DND-41 (cell line): ENCODE results near the gene FBXW2.

ENCODE experiments used
- EZH2 ChIP-seq: IDR thresholded peaks from 3 replicates; pipeline ENCODE4 v1.6.1; 2012; ENCODE audit warnings: borderline replicate concordance, low read depth, mild to moderate bottlenecking, moderate library complexity, low read length, inconsistent platforms; ENCODE audit not compliant: severe bottlenecking
- TF ChIP-seq, protein P1 (sequence below): IDR thresholded peaks from 2 replicates; pipeline ENCODE4 v1.5.1; 2012; ENCODE audit warnings: borderline replicate concordance, low read length, moderate library complexity, mild to moderate bottlenecking; ENCODE audit not compliant: poor library complexity, severe bottlenecking; ENCODE audit errors: extremely low read depth

DNA sequence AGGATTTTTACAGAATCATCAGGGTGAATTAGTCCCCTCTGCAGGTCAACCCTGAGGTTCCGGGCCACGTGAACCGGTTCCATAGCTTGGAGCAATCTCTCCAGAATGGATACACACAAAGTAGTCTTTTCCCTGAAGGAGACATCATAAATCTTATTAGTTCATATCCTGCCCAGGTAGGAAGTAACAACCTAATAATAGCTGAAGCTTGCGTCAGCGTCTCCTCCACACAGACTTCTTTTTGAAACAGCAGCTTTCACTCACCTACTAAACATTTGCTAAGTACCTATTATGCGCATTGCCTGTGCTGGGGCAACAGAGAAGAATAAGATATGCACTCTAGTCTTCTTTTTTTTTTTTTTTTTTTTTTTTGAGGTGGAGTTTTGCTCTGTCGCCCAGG lies 40.1 kb upstream of the FBXW2 start:
- TF ChIP-seq EZH2, result no peak
- TF ChIP-seq, protein P1, sequence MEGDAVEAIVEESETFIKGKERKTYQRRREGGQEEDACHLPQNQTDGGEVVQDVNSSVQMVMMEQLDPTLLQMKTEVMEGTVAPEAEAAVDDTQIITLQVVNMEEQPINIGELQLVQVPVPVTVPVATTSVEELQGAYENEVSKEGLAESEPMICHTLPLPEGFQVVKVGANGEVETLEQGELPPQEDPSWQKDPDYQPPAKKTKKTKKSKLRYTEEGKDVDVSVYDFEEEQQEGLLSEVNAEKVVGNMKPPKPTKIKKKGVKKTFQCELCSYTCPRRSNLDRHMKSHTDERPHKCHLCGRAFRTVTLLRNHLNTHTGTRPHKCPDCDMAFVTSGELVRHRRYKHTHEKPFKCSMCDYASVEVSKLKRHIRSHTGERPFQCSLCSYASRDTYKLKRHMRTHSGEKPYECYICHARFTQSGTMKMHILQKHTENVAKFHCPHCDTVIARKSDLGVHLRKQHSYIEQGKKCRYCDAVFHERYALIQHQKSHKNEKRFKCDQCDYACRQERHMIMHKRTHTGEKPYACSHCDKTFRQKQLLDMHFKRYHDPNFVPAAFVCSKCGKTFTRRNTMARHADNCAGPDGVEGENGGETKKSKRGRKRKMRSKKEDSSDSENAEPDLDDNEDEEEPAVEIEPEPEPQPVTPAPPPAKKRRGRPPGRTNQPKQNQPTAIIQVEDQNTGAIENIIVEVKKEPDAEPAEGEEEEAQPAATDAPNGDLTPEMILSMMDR, result no peak
